NCI-H748 (cell line): ENCODE measurements around the gene NRIP1.

Experiments used
- DNase-seq: peaks from one replicate; lab custom pipeline; 2025; ENCODE audit not compliant: unreplicated experiment; lab: John Stamatoyannopoulos, UW

NRIP1 gene

GRCh38 chr21:14923468-14923867, 141.3 kb downstream of the NRIP1 start:
- DNase-seq: no peak

DNA sequence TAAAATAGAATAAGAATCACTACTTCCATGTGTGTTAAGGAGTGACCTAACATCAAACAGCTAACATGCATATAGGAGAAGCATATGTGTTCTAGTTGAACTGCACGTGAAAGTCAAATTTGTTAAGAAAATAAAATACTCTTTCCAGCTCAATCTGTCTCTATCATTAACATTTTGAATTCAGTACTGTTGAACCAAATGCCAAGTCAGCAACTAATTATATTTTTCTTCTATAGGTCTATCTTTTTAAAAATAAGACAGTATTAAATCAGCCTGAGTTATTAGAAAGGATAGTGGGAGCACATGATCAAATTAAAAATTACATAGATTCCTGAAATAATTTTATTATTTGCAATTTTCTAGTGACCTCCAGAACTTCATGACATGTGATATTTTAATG, 141.8 kb downstream of the NRIP1 start:
- no peak for DNase-seq

GRCh38 chr21:14918527-14918926, 146.3 kb downstream of the NRIP1 start:
- DNase-seq: no peak

GRCh38 chr21:14917762-14918161, 147.0 kb downstream of the NRIP1 start:
- no peak for DNase-seq

GRCh38 chr21:14916676-14917141, 148.1 kb downstream of the NRIP1 start:
- DNase-seq: no peak

- DNase-seq: no peak
Observed at GRCh38 chr21:14913638-14914037, 151.2 kb downstream of the NRIP1 start.

DNA sequence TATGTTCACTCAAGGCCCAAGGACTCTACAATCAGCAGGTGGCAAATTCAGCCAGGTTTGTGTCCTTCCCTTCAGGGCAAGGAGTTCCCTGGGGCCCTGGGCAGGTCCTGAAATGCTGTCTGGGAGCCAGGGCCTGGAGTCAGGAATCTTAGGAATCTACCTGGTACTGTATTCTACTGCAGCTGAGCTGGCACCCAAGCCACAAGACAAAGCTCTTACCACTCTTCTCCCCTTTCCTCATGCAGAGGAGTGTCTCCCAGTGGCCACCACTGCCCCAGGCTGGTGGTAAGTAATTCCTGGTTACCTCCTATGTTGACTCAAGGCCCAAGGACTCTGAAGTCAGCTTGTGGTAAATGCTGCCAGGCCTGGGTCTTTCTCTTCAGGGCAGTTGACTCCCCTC, 153.4 kb downstream of the NRIP1 start:
- DNase-seq: no peak
